SK-N-SH treated with all-trans-retinoic acid at 6 μM for 48 hours (cell line): Measurements from ENCODE around the gene COL28A1.

ENCODE experiments used
- ATAC-seq: fragments of 200-7000 bp; cut with Tn5 transposase; 3 replicates; pipeline ENCODE4 v1.9.1; 2020; ENCODE audit warnings: mild to moderate bottlenecking, moderate library complexity
- BACH2 ChIP-seq: fragments of 250-450 bp; sonication (Bioruptor Pico); IDR thresholded peaks from 2 replicates; pipeline ENCODE4 v1.9.0; 2021; ENCODE audit warnings: mild to moderate bottlenecking, borderline replicate concordance
- CREB5 ChIP-seq: fragments of 250-450 bp; sonication (Bioruptor Pico); IDR thresholded peaks from 2 replicates; pipeline ENCODE4 v1.5.1; 2020; ENCODE audit warnings: low read depth, mild to moderate bottlenecking, moderate library complexity
- CSDC2 ChIP-seq: fragments of 250-450 bp; sonication (Bioruptor Pico); IDR thresholded peaks from 2 replicates; pipeline ENCODE4 v1.5.0; 2020; ENCODE audit warnings: mild to moderate bottlenecking, moderate library complexity
- CSRNP3 ChIP-seq: fragments of 250-450 bp; sonication (Bioruptor Pico); IDR thresholded peaks from 2 replicates; pipeline ENCODE4 v1.5.1; 2021; ENCODE audit warnings: mild to moderate bottlenecking, moderate library complexity
- ESRRG ChIP-seq: fragments of 250-450 bp; sonication (Bioruptor Pico); IDR thresholded peaks from 2 replicates; pipeline ENCODE4 v1.6.1; 2021; ENCODE audit warnings: mild to moderate bottlenecking
- GLIS3 ChIP-seq: fragments of 250-450 bp; sonication (Bioruptor Pico); IDR thresholded peaks from 2 replicates; pipeline ENCODE4 v1.5.0; 2020; ENCODE audit warnings: mild to moderate bottlenecking, moderate library complexity
- ISL1 ChIP-seq: fragments of 250-450 bp; sonication (Bioruptor Pico); IDR thresholded peaks from 2 replicates; pipeline ENCODE4 v2.1.2; 2022; ENCODE audit warnings: mild to moderate bottlenecking, moderate library complexity
- OSR1 ChIP-seq: fragments of 250-450 bp; sonication (Bioruptor Pico); IDR thresholded peaks from 2 replicates; pipeline ENCODE4 v1.8.0; 2022; ENCODE audit warnings: moderate library complexity, mild to moderate bottlenecking, inconsistent platforms
- PATZ1 ChIP-seq: fragments of 250-450 bp; sonication (Bioruptor Pico); IDR thresholded peaks from 2 replicates; pipeline ENCODE4 v1.8.0; 2020; ENCODE audit warnings: mild to moderate bottlenecking, moderate library complexity, borderline replicate concordance
- PPARA ChIP-seq: fragments of 250-450 bp; sonication (Bioruptor Pico); IDR thresholded peaks from 2 replicates; pipeline ENCODE4 v1.5.0; 2020; ENCODE audit warnings: mild to moderate bottlenecking, borderline replicate concordance
- RARB ChIP-seq: fragments of 250-450 bp; sonication (Bioruptor Pico); IDR thresholded peaks from 2 replicates; pipeline ENCODE4 v1.8.0; 2021; ENCODE audit warnings: mild to moderate bottlenecking, moderate library complexity
- SNAI2 ChIP-seq: fragments of 250-450 bp; sonication (Bioruptor Pico); IDR thresholded peaks from 2 replicates; pipeline ENCODE4 v1.5.0; 2020; ENCODE audit warnings: mild to moderate bottlenecking, moderate library complexity
- TCF4 ChIP-seq: fragments of 250-450 bp; sonication (Bioruptor Pico); IDR thresholded peaks from 2 replicates; pipeline ENCODE4 v1.8.0; 2021; ENCODE audit warnings: mild to moderate bottlenecking, moderate library complexity, borderline replicate concordance
- TSHZ2 ChIP-seq: fragments of 250-450 bp; sonication (Bioruptor Pico); IDR thresholded peaks from 2 replicates; pipeline ENCODE4 v1.5.0; 2020; ENCODE audit warnings: mild to moderate bottlenecking, moderate library complexity
- ZC3H10 ChIP-seq: fragments of 250-450 bp; sonication (Bioruptor Pico); IDR thresholded peaks from 2 replicates; pipeline ENCODE4 v1.5.1; 2021; ENCODE audit warnings: mild to moderate bottlenecking, moderate library complexity
- ZFP3 ChIP-seq: fragments of 250-450 bp; sonication (Bioruptor Pico); IDR thresholded peaks from 2 replicates; pipeline ENCODE4 v1.5.0; 2020; ENCODE audit warnings: mild to moderate bottlenecking, moderate library complexity
- ZFP30 ChIP-seq: fragments of 450-650 bp; formaldehyde crosslinking; IDR thresholded peaks from 2 replicates; pipeline ENCODE4 v1.5.0; 2022; ENCODE audit warnings: mild to moderate bottlenecking, moderate library complexity
- ZNF565 ChIP-seq: fragments of 450-650 bp; formaldehyde crosslinking; conservative IDR thresholded peaks from 2 replicates; pipeline ENCODE4 v1.5.0; 2020; ENCODE audit warnings: low read depth, mild to moderate bottlenecking, moderate library complexity
- ZNF8 ChIP-seq: fragments of 450-650 bp; formaldehyde crosslinking; IDR thresholded peaks from 2 replicates; pipeline ENCODE4 v1.5.0; 2020; ENCODE audit warnings: mild to moderate bottlenecking, moderate library complexity
- TF ChIP-seq, protein P1 (sequence below): fragments of 250-450 bp; sonication (Bioruptor Pico); IDR thresholded peaks from 2 replicates; pipeline ENCODE4 v1.8.0; 2021; ENCODE audit warnings: low read depth, mild to moderate bottlenecking, moderate library complexity, borderline replicate concordance

COL28A1 gene

DNA sequence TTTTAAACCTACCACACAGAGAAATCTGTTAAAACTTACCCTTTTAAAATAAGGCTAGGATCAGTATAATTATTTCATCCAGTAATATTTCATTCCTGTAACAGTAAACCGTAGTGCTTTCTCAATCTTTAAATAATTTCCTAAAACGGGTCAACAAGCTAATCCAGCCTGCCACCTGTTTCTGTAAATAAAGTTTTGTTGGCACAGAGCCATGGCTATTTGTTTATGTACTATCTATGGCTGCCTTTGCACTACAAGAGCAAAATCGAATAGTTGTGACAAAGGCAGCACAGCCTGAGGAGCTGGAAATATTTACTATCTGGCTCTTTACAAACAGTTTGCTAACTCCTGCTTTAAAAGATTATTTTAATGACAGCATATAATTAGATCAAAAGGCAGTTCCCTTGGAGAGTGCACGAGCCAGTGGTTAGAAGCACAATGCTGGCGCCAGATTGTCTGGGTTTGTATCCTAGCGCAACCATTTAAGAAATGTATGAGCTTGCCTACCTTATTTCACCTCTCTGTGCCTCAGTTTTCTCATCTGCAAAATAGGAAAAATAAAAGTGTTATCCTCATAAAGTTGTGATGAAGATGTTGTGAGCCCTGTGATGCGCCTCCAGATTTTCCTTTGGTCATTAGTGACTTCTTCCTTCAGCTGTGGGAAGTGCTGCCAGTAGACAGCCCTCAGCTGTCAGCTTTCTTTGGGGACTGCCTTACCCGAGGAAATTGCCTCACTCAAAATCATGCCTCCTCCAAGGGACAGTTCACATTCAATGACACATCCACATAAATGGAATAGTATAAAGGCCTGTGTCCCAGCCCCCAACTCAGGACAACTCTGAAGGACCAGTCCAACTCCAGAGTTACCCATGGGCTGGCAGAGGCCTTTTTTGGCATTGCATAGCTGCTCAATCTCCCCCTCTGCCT lies 19.2 kb upstream of the COL28A1 start:
- peak; percentile 24; the same call in 1 of the 3 replicates for ATAC-seq
- TF ChIP-seq TSHZ2 (CRISPR knock-in tag), result 0 out of 2 replicates have a peak, but pooled peaks have one; percentile 29
- TF ChIP-seq ZFP3 (CRISPR knock-in tag), result 0 out of 2 replicates have a peak, but pooled peaks have one; percentile 21
- TF ChIP-seq PPARA (CRISPR knock-in tag), result no peak
- 0 out of 2 replicates have a peak, but pooled peaks have one; percentile 15 for TF ChIP-seq ZNF8 (CRISPR knock-in tag)
- TF ChIP-seq ISL1 (CRISPR knock-in tag), result 0 out of 2 replicates have a peak, but pooled peaks have one; percentile 28

DNA sequence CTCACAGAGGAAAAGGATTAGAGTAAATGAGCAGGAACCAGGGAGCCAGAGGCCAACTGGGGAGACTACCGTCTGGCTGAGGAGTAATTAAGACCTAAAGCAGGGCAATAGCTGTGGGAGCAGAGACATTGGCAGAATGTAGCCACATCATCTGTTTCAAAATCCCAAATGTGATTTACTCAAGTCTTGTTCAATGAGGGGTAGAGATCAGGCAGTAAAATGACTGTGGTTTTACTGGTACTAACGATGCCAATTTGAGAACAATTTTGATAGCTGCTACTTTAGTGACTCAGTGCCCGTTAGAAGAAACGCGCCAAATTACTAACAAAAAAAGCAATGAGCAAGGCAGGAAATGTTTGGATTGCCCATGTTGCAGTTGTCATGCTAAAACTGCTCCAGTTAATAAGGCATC lies 18.4 kb upstream of the COL28A1 start:
- ATAC-seq, result no peak
- no peak for TF ChIP-seq SNAI2
- TF ChIP-seq ZNF8 (CRISPR knock-in tag), result no peak
- TF ChIP-seq ZNF565, result no peak
- TF ChIP-seq RARB (CRISPR knock-in tag), result no peak
- no peak for TF ChIP-seq OSR1 (CRISPR knock-in tag)
- TF ChIP-seq ISL1 (CRISPR knock-in tag), result no peak
- TF ChIP-seq TCF4 (CRISPR knock-in tag), result no peak
- no peak for TF ChIP-seq PATZ1
- TF ChIP-seq ESRRG (CRISPR knock-in tag), result no peak
- no peak for TF ChIP-seq GLIS3
- no peak for TF ChIP-seq BACH2 (CRISPR knock-in tag)
- TF ChIP-seq ZC3H10 (CRISPR knock-in tag), result no peak

DNA sequence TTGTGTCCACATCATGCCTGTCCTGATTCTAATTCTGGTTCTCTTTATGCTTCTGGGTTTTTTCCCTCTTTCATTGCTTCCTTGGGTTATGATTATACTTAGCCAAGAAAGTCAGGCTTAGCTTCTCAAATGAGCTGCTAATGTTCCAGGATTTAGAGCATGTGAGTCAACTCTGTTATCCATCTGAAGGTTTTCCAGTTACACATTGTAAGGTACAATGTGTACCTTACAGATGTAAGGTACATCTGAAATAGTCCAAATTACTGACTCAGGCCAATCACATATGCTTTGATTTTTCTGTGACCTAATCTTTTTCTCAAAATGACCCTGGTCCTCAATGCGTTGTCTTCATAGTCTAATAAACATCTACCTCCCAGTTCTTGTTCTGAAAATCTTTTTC lies 17.7 kb upstream of the COL28A1 start:
- no peak for TF ChIP-seq ESRRG (CRISPR knock-in tag)
- TF ChIP-seq GLIS3, result no peak
- ATAC-seq, result no peak

- no peak for ATAC-seq
- TF ChIP-seq, protein P1, sequence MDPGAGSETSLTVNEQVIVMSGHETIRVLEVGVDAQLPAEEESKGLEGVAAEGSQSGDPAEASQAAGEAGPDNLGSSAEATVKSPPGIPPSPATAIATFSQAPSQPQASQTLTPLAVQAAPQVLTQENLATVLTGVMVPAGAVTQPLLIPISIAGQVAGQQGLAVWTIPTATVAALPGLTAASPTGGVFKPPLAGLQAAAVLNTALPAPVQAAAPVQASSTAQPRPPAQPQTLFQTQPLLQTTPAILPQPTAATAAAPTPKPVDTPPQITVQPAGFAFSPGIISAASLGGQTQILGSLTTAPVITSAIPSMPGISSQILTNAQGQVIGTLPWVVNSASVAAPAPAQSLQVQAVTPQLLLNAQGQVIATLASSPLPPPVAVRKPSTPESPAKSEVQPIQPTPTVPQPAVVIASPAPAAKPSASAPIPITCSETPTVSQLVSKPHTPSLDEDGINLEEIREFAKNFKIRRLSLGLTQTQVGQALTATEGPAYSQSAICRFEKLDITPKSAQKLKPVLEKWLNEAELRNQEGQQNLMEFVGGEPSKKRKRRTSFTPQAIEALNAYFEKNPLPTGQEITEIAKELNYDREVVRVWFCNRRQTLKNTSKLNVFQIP (CRISPR knock-in tag), result no peak
- TF ChIP-seq CSRNP3 (CRISPR knock-in tag), result no peak
- TF ChIP-seq ZNF565, result no peak
- TF ChIP-seq SNAI2, result no peak
- TF ChIP-seq TCF4 (CRISPR knock-in tag), result no peak
- no peak for TF ChIP-seq RARB (CRISPR knock-in tag)
- TF ChIP-seq CREB5 (CRISPR knock-in tag), result no peak
- no peak for TF ChIP-seq ZFP30 (CRISPR knock-in tag)
- TF ChIP-seq ZNF8 (CRISPR knock-in tag), result no peak
- TF ChIP-seq ZFP3 (CRISPR knock-in tag), result no peak
- no peak for TF ChIP-seq ISL1 (CRISPR knock-in tag)
- TF ChIP-seq CSDC2 (CRISPR knock-in tag), result no peak
- no peak for TF ChIP-seq OSR1 (CRISPR knock-in tag)
- no peak for TF ChIP-seq BACH2 (CRISPR knock-in tag)
- TF ChIP-seq TSHZ2 (CRISPR knock-in tag), result no peak
- TF ChIP-seq PATZ1, result no peak
Observed at GRCh38 chr7:7552199-7552598, 16.5 kb upstream of the COL28A1 start.
